HCT116 (cell line): ENCODE data around the gene PLPP6. TPM values are rescaled to one million over a fixed set of nuclear protein-coding genes. Genes with fewer than 3 reads are reported as not detected.

ENCODE experiments used
- ATAC-seq: fragments of 200-7000 bp; cut with Tn5 transposase; 2 replicates; pipeline ENCODE4 v1.9.1; 2020; ENCODE audit warnings: mild to moderate bottlenecking, moderate library complexity
- BruUV-seq: library from RNA; stranded (reverse); fragments of 400-500 nt; replicated peaks from 2 replicates; lab custom pipeline; 2021; lab: Mats Ljungman, UMichigan
- CTCF ChIA-PET: fragments of 300-600 bp; sonication (Branson Sonifier 250); formaldehyde crosslinking; loops from one replicate; lab custom pipeline; 2021; ENCODE audit warnings: antibody characterized with exemption; lab: Charles Lee
- POLR2A ChIA-PET: fragments of 300-600, 350-600 bp; sonication (Branson Sonifier 250); formaldehyde crosslinking; loops from one replicate; lab custom pipeline; 2021; ENCODE audit warnings: antibody characterized with exemption; lab: Charles Lee
- RAD21 ChIA-PET, 2 experiments: fragments of 300-600 bp; sonication (Branson Sonifier 250); formaldehyde crosslinking; loops; one replicate each; lab custom pipeline; 2023; ENCODE audit warnings: low total read pairs in 2 of 2; ENCODE audit not compliant: uncharacterized antibody in 2 of 2, unreplicated experiment in 2 of 2, low non-redundant PET in 1 of 2; lab: Charles Lee
- DNase-seq: peaks from one replicate; pipeline ENCODE4 v3.0.0-alpha.2; 2010; ENCODE audit warnings: low read depth, low spot score
- H2AFZ ChIP-seq: fragments of 200-600 bp; shearing (Covaris generic), sonication (generic); 2 replicates; pipeline ENCODE4 v1.6.1; 2017; ENCODE audit warnings: low read depth, mixed run types, mixed read lengths, antibody characterized with exemption, low read length; ENCODE audit not compliant: poor library complexity, severe bottlenecking
- H3K27ac ChIP-seq: 2 replicates; pipeline ENCODE4 v1.5.1; 2012; ENCODE audit warnings: low read depth, low read length
- H3K27me3 ChIP-seq: fragments of 200-600 bp; sonication (generic); 2 replicates; pipeline ENCODE4 v1.6.1; 2016; ENCODE audit warnings: mixed run types, low read length, mixed read lengths; ENCODE audit not compliant: insufficient read depth
- H3K36me3 ChIP-seq, 2 experiments: fragments of 200-500 bp in 1 of 2; fragments of 200-600 bp in 1 of 2; sonication (Bioruptor generic) in 1 of 2; sonication (generic) in 1 of 2; 2 replicates each; pipeline versions ENCODE4 v1.5.1 to v1.6.1; 2014 to 2016; ENCODE audit warnings: low read length in 2 of 2, inconsistent platforms in 1 of 2, mixed read lengths in 1 of 2, mixed run types in 1 of 2; ENCODE audit not compliant: insufficient read depth in 2 of 2, control insufficient read depth in 1 of 2
- H3K4me1 ChIP-seq, 2 experiments: fragments of 200-600 bp in 1 of 2; sonication (generic) in 1 of 2; 2 replicates each; pipeline versions ENCODE4 v1.5.1 to v1.6.1; 2012 to 2017; ENCODE audit warnings: low read length in 2 of 2, inconsistent platforms in 1 of 2, mild to moderate bottlenecking in 1 of 2, mixed read lengths in 1 of 2, mixed run types in 1 of 2, moderate library complexity in 1 of 2; ENCODE audit not compliant: insufficient read depth in 2 of 2, control insufficient read depth in 1 of 2
- H3K4me2 ChIP-seq: fragments of 200-600 bp; sonication (generic); 2 replicates; pipeline ENCODE4 v1.6.1; 2017; ENCODE audit warnings: mixed run types, low read length, mixed read lengths
- H3K4me3 ChIP-seq, 2 experiments: fragments of 200-600 bp in 1 of 2; sonication (generic) in 1 of 2; replicated peaks in 1 of 2; 2 replicates each; pipeline ENCODE4 v1.5.1; 2011 to 2016; ENCODE audit warnings: low read length in 2 of 2, control low read depth in 1 of 2, low read depth in 1 of 2, mild to moderate bottlenecking in 1 of 2, mixed read lengths in 1 of 2, mixed run types in 1 of 2
- H3K79me2 ChIP-seq: fragments of 200-600 bp; sonication (generic); 2 replicates; pipeline ENCODE4 v1.6.1; 2017; ENCODE audit warnings: mild to moderate bottlenecking, mixed run types, low read length, moderate library complexity, mixed read lengths; ENCODE audit not compliant: insufficient read depth
- H3K9ac ChIP-seq: fragments of 200-600 bp; sonication (generic); 2 replicates; pipeline ENCODE4 v1.6.1; 2016; ENCODE audit warnings: low read length, mixed read lengths
- H3K9me2 ChIP-seq: fragments of 200-600 bp; sonication (generic), shearing (Covaris generic); 2 replicates; pipeline ENCODE4 v1.6.1; 2017; ENCODE audit warnings: mixed run types, mild to moderate bottlenecking, moderate library complexity; ENCODE audit not compliant: insufficient read depth
- H3K9me3 ChIP-seq, 2 experiments: fragments of 200-500 bp in 1 of 2; fragments of 200-600 bp in 1 of 2; sonication (Bioruptor generic) in 1 of 2; sonication (generic) in 1 of 2; 2 replicates each; pipeline ENCODE4 v1.6.1; 2014 to 2017; ENCODE audit warnings: low read length in 2 of 2, mixed read lengths in 2 of 2, inconsistent platforms in 1 of 2, low read depth in 1 of 2, mild to moderate bottlenecking in 1 of 2, mixed run types in 1 of 2, moderate library complexity in 1 of 2; ENCODE audit not compliant: control insufficient read depth in 1 of 2, insufficient read depth in 1 of 2
- H4K20me1 ChIP-seq: fragments of 200-600 bp; sonication (generic), shearing (Covaris generic); 2 replicates; pipeline ENCODE4 v1.6.1; 2017; ENCODE audit warnings: mixed run types, mild to moderate bottlenecking, moderate library complexity; ENCODE audit not compliant: insufficient read depth
- ATF3 ChIP-seq: IDR thresholded peaks from 2 replicates; pipeline ENCODE4 v1.6.1; 2012
- CBX3 ChIP-seq: IDR thresholded peaks from 2 replicates; pipeline ENCODE4 v1.6.1; 2012; ENCODE audit warnings: low read depth
- CEBPB ChIP-seq: IDR thresholded peaks from 2 replicates; pipeline ENCODE4 v1.6.1; 2012; ENCODE audit warnings: low read depth
- CTCF ChIP-seq, 3 experiments: fragments of 200-600 bp in 1 of 3; sonication (generic) in 1 of 3; IDR thresholded peaks in 2 of 3; conservative IDR thresholded peaks in 1 of 3; 2 replicates each; pipeline ENCODE4 v1.5.1; 2012 to 2017; ENCODE audit warnings: low read depth in 2 of 3, low read length in 2 of 3, antibody characterized with exemption in 1 of 3, borderline replicate concordance in 1 of 3, control low read depth in 1 of 3, mild to moderate bottlenecking in 1 of 3, mixed read lengths in 1 of 3, mixed run types in 1 of 3, moderate library complexity in 1 of 3; ENCODE audit not compliant: insufficient read depth in 1 of 3
- EGR1 ChIP-seq: IDR thresholded peaks from 2 replicates; pipeline ENCODE4 v1.6.1; 2012; ENCODE audit warnings: low read depth
- ELF1 ChIP-seq: IDR thresholded peaks from 2 replicates; pipeline ENCODE4 v1.6.1; 2012; ENCODE audit warnings: low read depth, borderline replicate concordance
- EZH2 ChIP-seq: fragments of 200-600 bp; sonication (generic); IDR thresholded peaks from 2 replicates; pipeline ENCODE4 v1.6.1; 2017; ENCODE audit warnings: antibody characterized with exemption, mixed run types
- EZH2phosphoT487 ChIP-seq: fragments of 200-600 bp; IDR thresholded peaks from 2 replicates; pipeline ENCODE4 v1.6.1; 2018; ENCODE audit warnings: antibody characterized with exemption, borderline replicate concordance
- FOSL1 ChIP-seq: IDR thresholded peaks from 2 replicates; pipeline ENCODE4 v1.6.1; 2012; ENCODE audit warnings: low read depth
- JUND ChIP-seq: IDR thresholded peaks from 2 replicates; pipeline ENCODE4 v1.6.1; 2012
- POLR2A ChIP-seq: IDR thresholded peaks from 2 replicates; pipeline ENCODE4 v1.7.0; 2011; ENCODE audit warnings: borderline replicate concordance; ENCODE audit not compliant: insufficient read depth, insufficient read length; ENCODE audit errors: extremely low read depth
- RAD21 ChIP-seq: IDR thresholded peaks from 2 replicates; pipeline ENCODE4 v1.6.1; 2012; ENCODE audit warnings: low read depth, mild to moderate bottlenecking
- REST ChIP-seq: IDR thresholded peaks from 2 replicates; pipeline ENCODE4 v1.6.1; 2012; ENCODE audit warnings: low read depth
- SIN3A ChIP-seq: IDR thresholded peaks from 2 replicates; pipeline ENCODE4 v1.6.1; 2012; ENCODE audit warnings: low read depth
- SP1 ChIP-seq: IDR thresholded peaks from 2 replicates; pipeline ENCODE4 v1.6.1; 2012; ENCODE audit warnings: low read depth
- SRF ChIP-seq: IDR thresholded peaks from 2 replicates; pipeline ENCODE4 v1.6.1; 2012; ENCODE audit warnings: low read depth
- YY1 ChIP-seq: IDR thresholded peaks from 2 replicates; pipeline ENCODE4 v1.6.1; 2011; ENCODE audit warnings: low read length, low read depth, moderate library complexity, mild to moderate bottlenecking; ENCODE audit not compliant: insufficient replicate concordance; ENCODE audit errors: extremely low read depth
- ZFX ChIP-seq: fragments of 450-650 bp; IDR thresholded peaks from 2 replicates; pipeline ENCODE4 v1.6.1; 2017
- intact Hi-C: fragments of 100-400 bp; cut with micrococcal nuclease; formaldehyde crosslinking; loops from 2 replicates; pipeline ENCODE4 v1.10.0; 2022
- total RNA-seq: library from RNA; stranded (reverse); gene quantifications from one replicate; pipeline ENCODE4 v1.2.1, GENCODE V29; 2021; ENCODE audit not compliant: unreplicated experiment
- TF ChIP-seq, protein P1 (sequence below): IDR thresholded peaks from 2 replicates; pipeline ENCODE4 v1.6.1; 2011; ENCODE audit warnings: mild to moderate bottlenecking, low read length, moderate library complexity; ENCODE audit not compliant: insufficient replicate concordance; ENCODE audit errors: extremely low read depth

PLPP6 gene
- total RNA-seq, 1 experiment from 2014 or later: 5.0 TPM

- H3K9ac ChIP-seq: no peak overlapping the region
- no TSS peak for BruUV-seq
- H3K79me2 ChIP-seq: peaks cover 54% of the 10 kb centered on the region
- ChIA-PET CTCF (no interaction called here), RAD21 (no interaction called here), POLR2A (no interaction called here)
- H3K4me1 ChIP-seq: peaks cover 1 to 3% of the 10 kb centered on the region in 2 experiments; a peak in 2 of 4 replicates
- no peak overlapping the region for H3K27ac ChIP-seq
- H4K20me1 ChIP-seq: no peaks in the 10 kb centered on the region
- DNase-seq: no peak
- no peak overlapping the region for H3K4me3 ChIP-seq
- no peaks in the 10 kb centered on the region for H3K9me2 ChIP-seq
- H3K4me2 ChIP-seq: no peak overlapping the region
- TF ChIP-seq EGR1 (no peak), EZH2 (no peak), REST (no peak), CEBPB (no peak), JUND (no peak), CTCF (IDR thresholded peaks at IDR 0.05 in 2 of 3, conservative IDR thresholded peaks at IDR 0.05 in 1 of 3; ENCODE audit: borderline replicate concordance in 1 of 3, insufficient read depth in 1 of 3, low read depth in 2 of 3, low read length in 2 of 3) (no peak), RAD21 (no peak), SIN3A (no peak), SRF (no peak), ATF3 (no peak), CBX3 (no peak), YY1 (no peak), EZH2phosphoT487 (no peak), ELF1 (no peak), SP1 (no peak), FOSL1 (no peak), ZFX (no peak), POLR2A (no peak)
- TF ChIP-seq, protein P1, sequence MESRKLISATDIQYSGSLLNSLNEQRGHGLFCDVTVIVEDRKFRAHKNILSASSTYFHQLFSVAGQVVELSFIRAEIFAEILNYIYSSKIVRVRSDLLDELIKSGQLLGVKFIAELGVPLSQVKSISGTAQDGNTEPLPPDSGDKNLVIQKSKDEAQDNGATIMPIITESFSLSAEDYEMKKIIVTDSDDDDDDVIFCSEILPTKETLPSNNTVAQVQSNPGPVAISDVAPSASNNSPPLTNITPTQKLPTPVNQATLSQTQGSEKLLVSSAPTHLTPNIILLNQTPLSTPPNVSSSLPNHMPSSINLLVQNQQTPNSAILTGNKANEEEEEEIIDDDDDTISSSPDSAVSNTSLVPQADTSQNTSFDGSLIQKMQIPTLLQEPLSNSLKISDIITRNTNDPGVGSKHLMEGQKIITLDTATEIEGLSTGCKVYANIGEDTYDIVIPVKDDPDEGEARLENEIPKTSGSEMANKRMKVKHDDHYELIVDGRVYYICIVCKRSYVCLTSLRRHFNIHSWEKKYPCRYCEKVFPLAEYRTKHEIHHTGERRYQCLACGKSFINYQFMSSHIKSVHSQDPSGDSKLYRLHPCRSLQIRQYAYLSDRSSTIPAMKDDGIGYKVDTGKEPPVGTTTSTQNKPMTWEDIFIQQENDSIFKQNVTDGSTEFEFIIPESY: no peak
- no peaks in the 10 kb centered on the region for H3K9me3 ChIP-seq
- no peaks in the 10 kb centered on the region for H3K27me3 ChIP-seq
- intact Hi-C loops: no loop called here
- no peak overlapping the region for H2AFZ ChIP-seq
- ATAC-seq: no peak
- peaks cover 14 to 22% of the 10 kb centered on the region in 2 experiments; a peak in 3 of 4 replicates for H3K36me3 ChIP-seq
These were observed 24.0 kb downstream of the PLPP6 start for GRCh38 chr9:4686112-4686511.
